Adrenal gland (tissue), 12 donors: ENCODE measurements around the gene SPPL2B. TPM values are rescaled to one million over a fixed set of nuclear protein-coding genes. Genes with fewer than 3 reads are reported as not detected.

Source experiments
- DNase-seq, 7 donors: peaks; one replicate each; pipeline ENCODE4 v3.0.0-alpha.2; 2019 to 2020
- H3K27ac ChIP-seq, 5 donors: fragments of 200-600 bp; sonication (generic) in 4 of 5; 1 replicate in 3 of 5; 2 replicates in 2 of 5; pipeline versions ENCODE4 v1.5.1 to v1.8.0; 2016 to 2020; ENCODE audit warnings: mild to moderate bottlenecking in 1 of 5
- H3K27me3 ChIP-seq: fragments of 200-600 bp; 2 replicates; pipeline ENCODE4 v1.8.0; 2021
- H3K36me3 ChIP-seq, 2 donors: fragments of 200-600 bp; replicated peaks in 1 of 2; 1 replicate in 1 of 2; 2 replicates in 1 of 2; pipeline versions ENCODE4 v1.5.1 to v1.8.0; 2018 to 2022
- H3K4me1 ChIP-seq, 2 donors: fragments of 200-600 bp; replicated peaks in 1 of 2; 1 replicate in 1 of 2; 2 replicates in 1 of 2; pipeline versions ENCODE4 v1.5.1 to v1.8.0; 2018 to 2021
- H3K4me3 ChIP-seq, 4 donors: fragments of 200-600 bp; sonication (generic) in 3 of 4; one replicate each; pipeline ENCODE4 v1.5.1; 2016 to 2018
- H3K9me3 ChIP-seq, 3 donors: fragments of 200-600 bp; sonication (generic) in 1 of 3; replicated peaks in 1 of 3; 1 replicate in 2 of 3; 2 replicates in 1 of 3; pipeline versions ENCODE4 v1.5.1 to v1.8.0; 2016 to 2021
- POLR2A ChIP-seq, 2 donors: fragments of 450-650 bp; IDR thresholded peaks; one replicate each; pipeline ENCODE4 v1.6.1; 2017; ENCODE audit warnings: antibody characterized with exemption in 2 of 2, mild to moderate bottlenecking in 2 of 2, moderate library complexity in 1 of 2
- WGBS, 4 donors: extraction: QIAGEN DNeasy Blood & Tissue Kit in 2 of 4; methylation state at CpG; one replicate each; pipeline versions ENCODE4 v1.1.5 to v1.1.7; 2013 to 2017; 5-methylcytosine and 5-hydroxymethylcytosine counted together
- intact Hi-C, 2 donors: fragments of 100-400 bp; cut with DNase I; formaldehyde crosslinking; loops; one replicate each; pipeline versions ENCODE4 v1.14.1 to v1.15.0; 2022 to 2023
- polyA plus RNA-seq, 3 donors: library from polyadenylated mRNA; stranded (reverse); fragments of 200-250 nt in 2 of 3; fragments of 350-450 nt in 1 of 3; fragmentation: Illumina TruSeq in 1 of 3; extraction: RNeasy Lipid Tissue Mini Kit (QIAGEN cat#74804) in 1 of 3; gene quantifications; one replicate each; pipeline ENCODE4 v1.2.3, GENCODE V29; 2013 to 2014
- total RNA-seq, 9 donors: library from RNA; depleted of rRNA in 4 of 9; stranded (reverse); fragments of >200 nt in 4 of 9; fragments of 120-200 nt in 1 of 9; fragmentation: NEBNext Ultra II Directional in 1 of 9; extraction: Animal tissue kit (Norgen Biotek cat#: 25700) in 1 of 9; gene quantifications; one replicate each; pipeline versions ENCODE4 v1.1.0 to v1.2.4, GENCODE V29; 2013 to 2023
- TF ChIP-seq, protein P1 (sequence below), 6 experiments: fragments of 450-650 bp in 4 of 6; fragments of 200-600 bp in 2 of 6; sonication (generic) in 1 of 6; IDR thresholded peaks; 1 replicate in 5 of 6; 2 replicates in 1 of 6; pipeline versions ENCODE4 v1.5.1 to v1.8.0; 2016 to 2021; ENCODE audit warnings: antibody characterized with exemption in 6 of 6, mild to moderate bottlenecking in 2 of 6, moderate library complexity in 1 of 6
- donor health status: healthy with polysubstance abuse.
- donor health status: Bipolar disorder and iron deficiency.
- donor health status: DM: yes; HTN: yes; CAD: no.
- donor health status: DM: no; HTN: no; CAD: no.
- donor health status: DM: no; HTN: no; CAD: no.
- donor health status: DM: yes; HTN: yes; CAD: no.

Gene SPPL2B
- total and polyA plus RNA-seq, 12 donors: 3.9 to 208 (median 31.6) TPM

GRCh38 chr19:2286402-2287140 is 41.9 kb upstream of the SPPL2B start:
- intact Hi-C loops: loop anchor here in 1 of 2 donors (10.0 kb wide), 1 partner anchor 98 kb away; no protein-coding TSS in a partner anchor
- Histone ChIP-seq H3K27ac (no peak overlapping the region), H3K27me3 (peaks cover 35% of the 10 kb centered on the region), H3K4me1 (peaks cover 0 to 16% of the 10 kb centered on the region in 2 donors), H3K4me3 (no peak overlapping the region), H3K36me3 (no peaks in the 10 kb centered on the region), H3K9me3 (no peaks in the 10 kb centered on the region)
- 77 to 84% (median 81%) methylated on average over 11 to 20 of the region's 20 CpGs for WGBS, 4 donors
- TF ChIP-seq POLR2A (IDR thresholded peaks at IDR 0.05): no peak
- TF ChIP-seq, protein P1, sequence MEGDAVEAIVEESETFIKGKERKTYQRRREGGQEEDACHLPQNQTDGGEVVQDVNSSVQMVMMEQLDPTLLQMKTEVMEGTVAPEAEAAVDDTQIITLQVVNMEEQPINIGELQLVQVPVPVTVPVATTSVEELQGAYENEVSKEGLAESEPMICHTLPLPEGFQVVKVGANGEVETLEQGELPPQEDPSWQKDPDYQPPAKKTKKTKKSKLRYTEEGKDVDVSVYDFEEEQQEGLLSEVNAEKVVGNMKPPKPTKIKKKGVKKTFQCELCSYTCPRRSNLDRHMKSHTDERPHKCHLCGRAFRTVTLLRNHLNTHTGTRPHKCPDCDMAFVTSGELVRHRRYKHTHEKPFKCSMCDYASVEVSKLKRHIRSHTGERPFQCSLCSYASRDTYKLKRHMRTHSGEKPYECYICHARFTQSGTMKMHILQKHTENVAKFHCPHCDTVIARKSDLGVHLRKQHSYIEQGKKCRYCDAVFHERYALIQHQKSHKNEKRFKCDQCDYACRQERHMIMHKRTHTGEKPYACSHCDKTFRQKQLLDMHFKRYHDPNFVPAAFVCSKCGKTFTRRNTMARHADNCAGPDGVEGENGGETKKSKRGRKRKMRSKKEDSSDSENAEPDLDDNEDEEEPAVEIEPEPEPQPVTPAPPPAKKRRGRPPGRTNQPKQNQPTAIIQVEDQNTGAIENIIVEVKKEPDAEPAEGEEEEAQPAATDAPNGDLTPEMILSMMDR (IDR thresholded peaks at IDR 0.05): no peak
- DNase-seq: no peak

- no peaks in the 10 kb centered on the region for H3K36me3 ChIP-seq
- H3K4me1 ChIP-seq: peaks cover 0 to 18% of the 10 kb centered on the region in 2 donors
- no peak overlapping the region for H3K27ac ChIP-seq
- TF ChIP-seq, protein P1 (IDR thresholded peaks at IDR 0.05): no peak
- TF ChIP-seq POLR2A (IDR thresholded peaks at IDR 0.05): no peak
- no peaks in the 10 kb centered on the region for H3K9me3 ChIP-seq
- intact Hi-C loops: loop anchor here in 1 of 2 donors (10.0 kb wide), 1 partner anchor 97 kb away; no protein-coding TSS in a partner anchor
- no peak overlapping the region for H3K4me3 ChIP-seq
- no peak for DNase-seq
- 73 to 86% (median 79%) methylated on average over 7 to 13 of the region's 13 CpGs for WGBS, 4 donors
- peaks cover 40% of the 10 kb centered on the region for H3K27me3 ChIP-seq
Measured at GRCh38 chr19:2287585-2288337, 40.7 kb upstream of the SPPL2B start.

DNA sequence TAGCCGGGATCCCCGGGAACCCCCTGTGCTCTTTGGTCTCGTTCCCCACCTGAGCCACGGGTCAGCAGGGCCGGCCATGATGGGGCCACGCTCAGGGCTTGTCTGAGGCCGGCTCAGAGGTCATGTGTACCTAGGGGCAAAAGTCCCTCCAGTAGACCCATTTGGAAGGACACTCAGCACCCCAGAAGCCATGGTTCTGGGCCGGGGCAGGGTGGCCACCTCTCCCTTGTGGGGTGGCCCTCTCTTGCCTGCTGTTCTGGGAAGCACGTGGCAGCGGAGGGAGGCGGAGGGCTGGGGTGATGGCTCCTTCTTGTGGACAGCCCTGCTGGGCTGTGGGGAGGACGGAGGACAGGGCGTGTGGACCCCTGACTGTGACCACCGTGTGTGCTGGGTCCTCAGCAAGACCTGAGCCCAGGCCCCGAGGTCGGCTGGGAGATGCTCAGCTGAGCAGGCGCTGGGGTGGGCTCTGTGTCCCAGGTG is 40.1 kb upstream of the SPPL2B start:
- intact Hi-C loops: loop anchor here in 1 of 2 donors (10.0 kb wide), 1 partner anchor 96 kb away; no protein-coding TSS in a partner anchor
- H3K27me3 ChIP-seq: peaks cover 40% of the 10 kb centered on the region
- no peaks in the 10 kb centered on the region for H3K9me3 ChIP-seq
- TF ChIP-seq, protein P1 (IDR thresholded peaks at IDR 0.05): no peak
- TF ChIP-seq POLR2A (IDR thresholded peaks at IDR 0.05): no peak
- H3K4me1 ChIP-seq: peaks cover 0 to 18% of the 10 kb centered on the region in 2 donors
- H3K27ac ChIP-seq: no peak overlapping the region
- no peaks in the 10 kb centered on the region for H3K36me3 ChIP-seq
- 77 to 87% (median 80%) methylated on average over 5 to 17 of the region's 17 CpGs for WGBS, 4 donors
- no peak overlapping the region for H3K4me3 ChIP-seq
- no peak for DNase-seq
